Astrocyte (in vitro differentiated cells and primary cell): Measurements from ENCODE around the gene PYCARD.

Source experiments
- CTCF ChIP-seq: IDR thresholded peaks from 2 replicates; pipeline ENCODE4 v1.5.1; 2011; ENCODE audit warnings: low read depth, mild to moderate bottlenecking, inconsistent platforms, low read length, moderate library complexity; ENCODE audit not compliant: insufficient read depth
- EZH2 ChIP-seq: IDR thresholded peaks from 2 replicates; pipeline ENCODE4 v1.6.1; 2012; ENCODE audit warnings: mild to moderate bottlenecking, low read length, inconsistent platforms; ENCODE audit not compliant: insufficient read depth

GRCh38 chr16:31225193-31225592 is 22.6 kb upstream of the PYCARD start:
- no peak for TF ChIP-seq EZH2
- no peak for TF ChIP-seq CTCF
